ENCODE data around the gene KRT80. TPM values are rescaled to one million over a fixed set of nuclear protein-coding genes. Genes with fewer than 3 reads are reported as not detected.

KRT80 gene
- total and polyA plus RNA-seq, 2 experiments from 2014 or later, result not detected

DNA sequence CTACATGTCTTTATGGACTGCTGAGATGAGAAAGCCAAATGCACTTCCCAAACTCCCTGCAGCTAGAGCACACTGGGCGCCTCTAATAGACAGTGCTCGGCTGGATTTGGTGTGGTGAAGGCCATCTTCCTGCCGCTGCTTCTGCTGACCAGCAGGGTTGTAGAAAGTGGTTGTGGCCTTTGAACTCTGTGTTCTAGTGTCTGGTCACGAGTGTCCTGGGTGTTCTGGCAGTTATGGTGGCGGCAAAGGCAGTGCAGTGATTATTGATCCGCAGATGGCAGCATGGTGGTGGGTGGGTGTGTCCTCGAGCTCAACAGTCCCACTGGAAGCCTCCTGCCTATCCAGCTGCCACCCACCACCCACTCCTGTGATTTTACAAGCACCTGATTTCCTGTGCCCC is 68.9 kb downstream of the KRT80 start (continued):
- TF ChIP-seq ETS1 (IDR thresholded peaks at IDR 0.05), result no peak

DNA sequence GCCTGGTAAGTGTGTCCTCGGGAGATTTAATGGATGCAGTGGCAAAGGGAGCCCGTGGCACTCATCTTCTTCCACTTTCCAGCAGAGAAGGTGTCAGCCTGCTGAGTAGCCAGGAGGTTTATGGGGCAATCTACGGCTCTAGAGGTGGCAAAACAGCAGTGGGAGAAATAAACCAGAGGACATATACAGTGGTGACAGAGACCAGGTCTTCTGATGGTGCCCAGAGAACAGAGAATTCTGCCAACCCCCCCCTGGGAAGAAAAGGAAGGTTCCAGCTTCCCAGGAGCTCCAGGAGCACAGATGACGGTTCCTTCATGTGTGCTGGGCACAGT is 69.3 kb downstream of the KRT80 start:
- Histone ChIP-seq H3K27me3 (ENCODE audit: insufficient read depth) (no peaks in the 10 kb centered on the region), H4K20me1 (replicated peaks; ENCODE audit: insufficient read depth) (no peaks in the 10 kb centered on the region), H3K4me1 (ENCODE audit: insufficient read depth) (peaks cover 68% of the 10 kb centered on the region), H3K27ac (ENCODE audit: low read depth) (no peak overlapping the region), H3F3A (replicated peaks; ENCODE audit: low read depth) (peaks cover 16% of the 10 kb centered on the region; the same call in 1 of the 2 replicates), H3K9me2 (ENCODE audit: insufficient read depth) (0 out of 2 replicates have a peak, but pooled peaks cover 3% of the 10 kb centered on the region), H3K36me3 (ENCODE audit: insufficient read depth) (no peaks in the 10 kb centered on the region), H2AFZ (no peak overlapping the region), H3K4me2 (peak overlapping the region; percentile 77), H3K79me2 (replicated peaks; ENCODE audit: insufficient read depth) (no peaks in the 10 kb centered on the region), H3K4me3 (no peak overlapping the region; the same call in 1 of the 2 replicates)
- ATAC-seq (no peak), DNase-seq (ENCODE audit: low spot score) (no peak)
- Mint-ChIP-seq H3K4me1 (peaks cover 79% of the 10 kb centered on the region), H3K4me3 (peak overlapping the region; percentile 49; the same call in 2 of the 3 replicates), H3K27me3 (ENCODE audit: insufficient read depth, low read depth, poor library complexity) (peaks cover 37% of the 10 kb centered on the region), H3K27ac (peak overlapping the region; percentile 16; the same call in 1 of the 2 replicates), H3K9me3 (no peaks in the 10 kb centered on the region; the same call in 2 of the 3 replicates), H3K36me3 (ENCODE audit: low read depth) (no peaks in the 10 kb centered on the region)
- TF ChIP-seq STAT1 (IDR thresholded peaks at IDR 0.05; ENCODE audit: unreplicated experiment) (no peak), CREB1 (CRISPR knock-in tag; IDR thresholded peaks at IDR 0.05; ENCODE audit: low read depth) (no peak), EZH2 (IDR thresholded peaks at IDR 0.05; ENCODE audit: low read depth, unreplicated experiment) (no peak), EZH2phosphoT487 (IDR thresholded peaks at IDR 0.05; ENCODE audit: unreplicated experiment) (no peak)

- H3K27ac Mint-ChIP-seq, result peak overlapping the region; percentile 16; the same call in 1 of the 2 replicates
- no peaks in the 10 kb centered on the region for H4K20me1 ChIP-seq (replicated peaks; ENCODE audit: insufficient read depth)
- H3K9me2 ChIP-seq (ENCODE audit: insufficient read depth), result 0 out of 2 replicates have a peak, but pooled peaks cover 3% of the 10 kb centered on the region
- peaks cover 16% of the 10 kb centered on the region; the same call in 1 of the 2 replicates for H3F3A ChIP-seq (replicated peaks; ENCODE audit: low read depth)
- H3K36me3 Mint-ChIP-seq (ENCODE audit: low read depth), result no peaks in the 10 kb centered on the region
- DNase-seq (ENCODE audit: low spot score) (peak; percentile 90), ATAC-seq (peak; percentile 11)
- peaks cover 37% of the 10 kb centered on the region for H3K27me3 Mint-ChIP-seq (ENCODE audit: insufficient read depth, low read depth, poor library complexity)
- H2AFZ ChIP-seq, result peak overlapping the region; percentile 97
- peak overlapping the region; percentile 77 for H3K4me2 ChIP-seq
- H3K4me1 ChIP-seq (ENCODE audit: insufficient read depth), result peaks cover 62% of the 10 kb centered on the region
- no peaks in the 10 kb centered on the region; the same call in 2 of the 3 replicates for H3K9me3 Mint-ChIP-seq
- peak overlapping the region; percentile 49 for H3K4me3 Mint-ChIP-seq
- H3K27me3 ChIP-seq (ENCODE audit: insufficient read depth), result no peaks in the 10 kb centered on the region
- no peaks in the 10 kb centered on the region for H3K79me2 ChIP-seq (replicated peaks; ENCODE audit: insufficient read depth)
- no peak overlapping the region for H3K27ac ChIP-seq (ENCODE audit: low read depth)
- no peaks in the 10 kb centered on the region for H3K36me3 ChIP-seq (ENCODE audit: insufficient read depth)
- peaks cover 75% of the 10 kb centered on the region for H3K4me1 Mint-ChIP-seq
- H3K4me3 ChIP-seq, result peak overlapping the region; percentile 48
- TF ChIP-seq CTCF (conservative IDR thresholded peaks at IDR 0.05; ENCODE audit: low read depth in 2 of 2) (peak; percentile 70 to 86), CREB1 (CRISPR knock-in tag; IDR thresholded peaks at IDR 0.05; ENCODE audit: low read depth) (no peak), ZNF462 (CRISPR knock-in tag; IDR thresholded peaks at IDR 0.05) (no peak), ETS1 (IDR thresholded peaks at IDR 0.05) (no peak)
Measured at GRCh38 chr12:52121824-52122539, 69.8 kb downstream of the KRT80 start.

All from GM23338 (cell line).